HG02938 (cell line): ENCODE data around the gene CHD2.

Source experiments
- ATAC-seq: cut with Tn5 transposase; IDR thresholded peaks from one replicate; pipeline ENCODE4 v1.9.1; 2021; ENCODE audit warnings: mild to moderate bottlenecking, moderate library complexity; ENCODE audit not compliant: unreplicated experiment

The CHD2 gene

GRCh38 chr15:93063796-93064690 is 163.9 kb downstream of the CHD2 start:
- no peak for ATAC-seq

GRCh38 chr15:93065641-93066045 is 165.5 kb downstream of the CHD2 start:
- no peak for ATAC-seq

DNA sequence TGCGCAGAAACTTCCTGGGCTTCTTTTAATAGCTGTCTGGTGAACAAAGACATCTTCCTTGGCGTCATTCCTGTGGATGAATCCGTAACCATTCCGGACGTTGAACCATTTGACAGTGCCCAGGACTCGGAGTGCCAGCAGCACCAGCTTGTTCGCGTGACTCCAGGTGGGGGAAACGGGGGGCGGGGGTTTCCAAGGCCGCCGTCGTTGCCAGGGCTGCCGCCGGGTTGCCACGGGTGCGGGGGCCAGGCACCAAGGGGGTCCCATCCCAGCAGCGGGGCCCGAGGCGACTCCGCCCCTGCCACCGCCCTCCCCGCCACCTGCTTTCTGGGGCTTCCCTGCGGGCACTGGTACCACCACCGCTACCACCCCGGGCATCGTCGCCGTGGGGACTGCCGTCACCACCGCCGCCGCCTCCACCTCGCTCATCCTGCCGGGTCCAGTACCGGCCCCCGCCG is 166.1 kb downstream of the CHD2 start:
- no peak for ATAC-seq

DNA sequence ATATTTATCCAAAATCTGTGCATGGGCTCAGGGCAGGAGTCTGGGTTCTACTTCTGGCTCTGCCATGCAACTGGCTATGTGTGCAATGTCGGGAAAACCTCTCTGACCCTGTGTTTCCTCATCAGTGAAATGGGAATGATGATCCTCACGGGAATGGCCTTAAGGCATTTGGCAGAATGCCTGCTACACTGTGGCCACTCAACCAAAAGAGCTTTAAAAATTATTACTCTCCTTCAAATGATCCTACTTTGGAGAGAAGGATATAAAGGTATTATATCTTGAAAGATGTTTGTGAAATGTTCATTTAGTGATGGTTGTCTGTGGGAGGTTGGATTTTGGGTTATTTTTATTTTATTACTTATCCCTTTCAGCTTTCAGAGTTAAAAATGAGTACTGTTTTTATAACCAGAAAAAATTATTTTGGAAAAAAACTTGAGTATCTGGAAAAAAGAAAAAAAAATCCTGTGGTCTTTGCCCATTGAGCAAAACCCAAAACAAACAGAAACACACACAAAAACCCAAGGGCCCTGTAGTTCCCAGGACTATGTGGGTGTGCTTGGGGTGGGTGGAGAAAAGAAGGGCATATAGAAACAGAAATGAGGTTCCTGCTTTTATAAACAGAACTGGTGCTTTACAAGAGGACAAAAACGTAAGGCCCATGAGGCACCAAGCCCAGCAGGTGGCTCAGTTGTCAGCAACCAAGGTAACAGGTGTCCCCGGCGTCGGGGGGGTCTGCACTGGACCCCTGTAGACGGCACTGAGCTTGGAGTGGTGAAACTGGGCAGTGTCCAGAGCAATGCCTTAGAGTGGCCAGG is 166.9 kb downstream of the CHD2 start:
- ATAC-seq: no peak

DNA sequence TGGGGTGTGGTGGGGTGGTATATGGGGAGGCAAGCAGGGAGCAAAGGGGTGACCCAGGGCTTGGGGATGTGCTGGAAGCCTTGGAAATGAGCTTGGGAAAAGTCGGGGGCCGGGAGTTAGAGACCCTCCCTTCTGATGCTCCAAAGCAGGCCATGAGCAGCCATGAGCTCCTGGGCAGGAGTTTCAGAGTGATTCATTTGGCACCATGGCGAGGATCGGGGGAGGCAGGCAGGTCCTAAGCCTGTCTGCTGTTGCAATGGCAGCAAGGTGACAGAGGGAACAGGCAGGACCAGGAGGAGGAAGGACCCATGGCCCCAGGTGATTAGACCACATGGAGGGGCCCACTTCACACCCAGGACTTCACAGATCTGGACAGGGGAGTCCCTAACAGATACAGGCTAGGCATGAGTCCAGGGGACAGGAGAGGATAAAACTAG is 167.5 kb downstream of the CHD2 start:
- no peak for ATAC-seq

- no peak for ATAC-seq
These were observed 168.6 kb downstream of the CHD2 start for GRCh38 chr15:93068581-93069199.

- no peak for ATAC-seq
These were observed 170.0 kb downstream of the CHD2 start for GRCh38 chr15:93070132-93070531.

DNA sequence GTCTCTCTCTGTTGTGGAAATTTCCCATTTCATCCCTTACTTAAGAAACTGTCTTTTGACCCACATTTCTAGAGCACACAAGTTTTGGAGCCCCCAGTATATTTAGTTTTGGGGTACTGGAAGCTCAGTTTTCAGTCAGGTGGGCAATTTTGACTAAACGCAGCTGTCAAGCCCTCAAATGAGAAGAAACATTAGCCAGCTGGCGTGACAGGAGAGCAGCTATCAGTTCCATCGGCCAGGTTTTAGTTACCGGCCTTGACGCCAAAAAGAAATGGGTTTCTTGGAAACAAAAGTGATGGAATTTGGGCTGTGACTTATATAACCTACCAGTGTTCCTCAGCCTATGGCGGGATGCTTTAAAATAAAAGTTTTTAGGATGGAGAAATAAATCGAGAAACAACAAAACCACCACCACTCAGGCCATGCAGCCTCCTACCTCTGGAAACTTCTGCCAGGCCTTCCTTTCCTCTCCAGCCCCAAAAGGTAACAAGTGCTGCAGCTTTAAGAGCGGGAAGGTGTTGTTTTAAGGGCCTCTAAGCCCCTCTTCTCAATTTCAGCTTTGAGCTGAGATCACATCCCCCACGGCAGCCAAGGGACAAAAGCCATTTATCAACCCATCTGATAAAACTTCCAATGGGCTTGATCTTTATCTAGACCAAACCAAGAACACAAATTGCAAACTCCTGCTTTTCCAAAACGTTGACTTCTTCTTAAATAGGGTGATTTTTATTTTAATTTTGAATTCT is 170.6 kb downstream of the CHD2 start:
- ATAC-seq: no peak

- ATAC-seq: no peak
These were observed 171.4 kb downstream of the CHD2 start for GRCh38 chr15:93071469-93071936.

GRCh38 chr15:93072011-93072410 is 171.9 kb downstream of the CHD2 start:
- ATAC-seq: no peak

- no peak for ATAC-seq
These were observed 172.6 kb downstream of the CHD2 start for GRCh38 chr15:93072411-93073394.

DNA sequence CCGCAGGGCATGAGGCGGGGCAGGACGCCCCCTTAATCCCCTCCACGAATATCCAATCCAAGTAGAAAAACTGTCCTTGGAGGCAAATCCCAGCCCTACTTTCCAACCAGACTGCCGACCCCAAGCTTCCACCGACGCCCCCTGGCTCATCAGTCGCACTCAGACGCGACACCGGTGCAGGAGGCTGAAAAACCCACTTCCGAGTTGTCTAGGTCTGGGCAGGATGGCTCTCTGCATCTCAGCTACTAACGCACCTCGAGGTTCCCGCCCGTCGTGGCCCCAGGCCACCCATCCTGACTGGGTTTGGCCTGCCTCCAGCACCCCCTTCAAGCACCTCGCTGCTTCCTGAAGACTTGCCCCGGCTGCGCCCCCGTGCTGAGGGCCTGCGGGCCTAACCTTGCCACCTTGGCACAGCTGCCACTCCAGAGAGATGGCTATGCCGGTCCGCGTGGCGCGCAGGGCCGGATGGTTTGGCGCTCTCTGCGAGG is 173.4 kb downstream of the CHD2 start:
- no peak for ATAC-seq

DNA sequence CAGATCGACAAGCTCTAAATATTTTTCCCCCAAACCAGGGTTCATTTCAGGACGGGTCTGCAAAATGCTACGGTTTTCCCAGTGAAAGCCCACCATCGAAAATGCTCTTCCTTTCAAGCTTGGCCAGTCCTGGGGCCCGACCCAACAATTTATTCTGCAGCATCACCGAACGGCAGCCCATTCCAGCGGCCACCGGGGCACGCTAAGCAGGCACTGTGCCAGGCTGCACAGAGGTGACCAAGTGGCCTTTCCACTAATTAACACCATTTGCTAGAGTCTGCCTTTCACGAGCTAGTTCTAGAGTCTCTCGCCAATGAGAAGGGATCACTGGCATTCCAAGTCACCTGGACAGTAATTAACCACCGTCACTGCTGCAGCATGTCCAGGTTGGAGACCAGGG is 174.5 kb downstream of the CHD2 start:
- no peak for ATAC-seq

DNA sequence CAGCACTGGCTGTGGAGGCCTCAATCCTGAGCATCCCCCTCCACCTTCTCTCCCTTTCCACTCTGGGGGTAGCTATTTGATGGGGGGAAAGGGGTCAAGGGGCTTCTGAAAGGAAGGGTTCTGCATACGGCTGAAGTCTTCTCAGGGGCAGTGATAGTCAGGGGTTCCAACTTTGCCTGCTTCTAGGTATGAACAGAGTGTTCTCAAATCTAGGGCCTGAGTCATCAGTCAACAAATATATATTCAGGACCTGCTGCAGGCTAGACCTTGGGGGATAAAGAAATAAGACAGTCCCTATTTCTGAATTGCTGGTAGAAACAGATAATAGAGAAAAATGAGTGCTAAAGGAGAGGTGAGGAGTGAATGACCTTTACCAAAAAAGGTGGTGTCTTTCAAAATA is 176.1 kb downstream of the CHD2 start:
- no peak for ATAC-seq

DNA sequence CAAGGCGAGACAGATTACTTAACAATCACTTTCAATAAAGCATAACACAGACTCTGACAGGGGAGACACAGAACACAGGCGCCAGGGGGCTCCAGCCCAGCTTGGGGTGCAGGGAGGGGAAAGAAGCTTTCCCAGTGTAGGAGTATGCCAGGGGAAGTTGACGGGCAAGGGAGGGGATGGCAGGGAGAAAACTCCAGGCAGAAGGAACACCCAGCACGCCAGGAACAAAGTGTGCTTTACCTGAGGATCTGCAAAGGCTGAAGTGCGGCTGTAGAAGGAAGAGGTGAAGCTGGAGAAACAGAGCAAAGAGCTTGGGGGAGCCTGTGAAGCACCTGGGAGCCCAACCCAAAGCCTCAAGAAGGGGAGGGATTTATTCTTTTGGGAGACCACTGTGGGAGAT is 176.8 kb downstream of the CHD2 start:
- no peak for ATAC-seq
